Lung (tissue), 12 donors: ENCODE measurements around the gene ATP8B1. TPM values are rescaled to one million over a fixed set of nuclear protein-coding genes. Genes with fewer than 3 reads are reported as not detected.

Experiments used
- ATAC-seq: fragments of 200-7000 bp; cut with Tn5 transposase; one replicate; pipeline ENCODE4 v1.9.1; 2020; ENCODE audit warnings: moderate number of reproducible peaks; ENCODE audit not compliant: insufficient read depth, low FRiP score
- DNase-seq, 3 donors: peaks; one replicate each; pipeline ENCODE4 v3.0.0-alpha.2; 2013 to 2017
- H3K27ac ChIP-seq, 2 donors: one replicate each; pipeline ENCODE4 v1.5.1; 2013; ENCODE audit warnings: mild to moderate bottlenecking in 2 of 2, moderate library complexity in 2 of 2, control low read depth in 1 of 2, inconsistent platforms in 1 of 2, low read depth in 1 of 2, low read length in 1 of 2
- H3K27me3 ChIP-seq, 3 donors: one replicate each; pipeline ENCODE4 v1.5.1; 2013; ENCODE audit warnings: low read length in 2 of 3; ENCODE audit not compliant: control insufficient read depth in 3 of 3, insufficient read depth in 3 of 3
- H3K36me3 ChIP-seq, 4 donors: one replicate each; pipeline ENCODE4 v1.5.1; 2013; ENCODE audit warnings: low read length in 4 of 4, mild to moderate bottlenecking in 1 of 4, moderate library complexity in 1 of 4; ENCODE audit not compliant: control insufficient read depth in 4 of 4, insufficient read depth in 4 of 4
- H3K4me1 ChIP-seq, 5 donors: one replicate each; pipeline ENCODE4 v1.5.1; 2013; ENCODE audit warnings: low read length in 5 of 5, mild to moderate bottlenecking in 2 of 5, moderate library complexity in 1 of 5; ENCODE audit not compliant: control insufficient read depth in 5 of 5, insufficient read depth in 5 of 5
- H3K4me3 ChIP-seq: one replicate; pipeline ENCODE4 v1.5.1; 2013; ENCODE audit warnings: mild to moderate bottlenecking, control low read depth, moderate library complexity
- H3K9ac ChIP-seq, 2 donors: one replicate each; pipeline ENCODE4 v1.5.1; 2013; ENCODE audit warnings: low read length in 2 of 2, control low read depth in 1 of 2; ENCODE audit not compliant: insufficient read depth in 1 of 2
- H3K9me3 ChIP-seq, 4 donors: one replicate each; pipeline ENCODE4 v1.5.1; 2013; ENCODE audit warnings: low read length in 3 of 4, mild to moderate bottlenecking in 1 of 4, moderate library complexity in 1 of 4; ENCODE audit not compliant: control insufficient read depth in 4 of 4, insufficient read depth in 3 of 4
- CTCF ChIP-seq: IDR thresholded peaks from 2 replicates; pipeline ENCODE4 v1.5.1; 2012; ENCODE audit warnings: mild to moderate bottlenecking; ENCODE audit errors: control extremely low read depth, extremely low read depth
- WGBS, 2 donors: extraction: QIAGEN DNeasy Blood & Tissue Kit; methylation state at CpG; one replicate each; pipeline ENCODE4 v1.1.7; 2013; 5-methylcytosine and 5-hydroxymethylcytosine counted together
- polyA plus RNA-seq, 2 donors: library from polyadenylated mRNA; stranded (reverse); fragments of 200-250 nt; gene quantifications; one replicate each; pipeline ENCODE4 v1.2.1, GENCODE V29; 2013
- total RNA-seq, 2 donors: library from RNA; depleted of rRNA in 1 of 2; stranded (reverse); fragments of >200 nt in 1 of 2; gene quantifications; one replicate each; pipeline ENCODE4 v1.2.1, GENCODE V29; 2014 to 2021
- donor health status: control.
- donor health status: control.
- donor health status: Bipolar disorder and iron deficiency.
- donor health status: healthy.
- donor health status: DM: yes; HTN: yes; CAD: no.

ATP8B1 gene
- total and polyA plus RNA-seq, 4 donors: 7.3 to 42.0 (median 18.2) TPM

- DNase-seq: no peak
- ATAC-seq: no peak
- Histone ChIP-seq H3K36me3 (peaks cover 0 to 15% (median 5%) of the 10 kb centered on the region in 4 donors), H3K27ac (no peak overlapping the region), H3K4me1 (peaks cover 0 to 6% (median 3%) of the 10 kb centered on the region in 5 donors), H3K9me3 (no peaks in the 10 kb centered on the region), H3K27me3 (no peaks in the 10 kb centered on the region), H3K4me3 (no peak overlapping the region), H3K9ac (no peak overlapping the region)
- WGBS, 2 donors: 32 to 62% methylated on average over 2 of the region's 2 CpGs
- TF ChIP-seq CTCF: no peak
Measured at GRCh38 chr18:57664568-57665165, 138.4 kb downstream of the ATP8B1 start.

GRCh38 chr18:57660961-57661360 is 142.2 kb downstream of the ATP8B1 start:
- Histone ChIP-seq H3K9ac (no peak overlapping the region), H3K4me1 (peaks cover 0 to 4% (median 1%) of the 10 kb centered on the region in 5 donors), H3K4me3 (no peak overlapping the region), H3K27me3 (no peaks in the 10 kb centered on the region), H3K9me3 (no peaks in the 10 kb centered on the region), H3K27ac (no peak overlapping the region), H3K36me3 (peaks cover 0 to 24% (median 7%) of the 10 kb centered on the region in 4 donors)
- WGBS, 2 donors: 93 to 96% methylated on average over 11 of the region's 11 CpGs
- DNase-seq: no peak
- no peak for TF ChIP-seq CTCF
- no peak for ATAC-seq

- no peak for ATAC-seq
Measured at GRCh38 chr18:57659460-57660102, 143.5 kb downstream of the ATP8B1 start.

More at GRCh38 chr18:57659460-57660102, 143.5 kb downstream of the ATP8B1 start:
- Histone ChIP-seq H3K27ac (no peak overlapping the region), H3K9me3 (peaks cover 0 to 5% (median 4%) of the 10 kb centered on the region in 4 donors), H3K4me1 (peaks cover 0 to 3% (median 0%) of the 10 kb centered on the region in 5 donors), H3K4me3 (no peak overlapping the region), H3K9ac (no peak overlapping the region), H3K36me3 (peaks cover 7 to 29% (median 13%) of the 10 kb centered on the region in 4 donors), H3K27me3 (no peaks in the 10 kb centered on the region)
- TF ChIP-seq CTCF: no peak
- DNase-seq: peak in 2 of 3 donors; percentile 50 to 67
- 91 to 93% methylated on average over 11 of the region's 11 CpGs for whole genome bisulfite sequencing, 2 donors
